Stimulated activated naive CD8-positive, alpha-beta T cell treated with anti-CD3 and anti-CD28 coated beads, Interleukin-15, Interleukin-2, amounts not matched to agents 100 U/mL and 50 U/mL, for 24 hours (primary cell): ENCODE results near the gene TCHH.
"Not testable (repeated sequence)": the region's sequence is repeated elsewhere in the genome, so short reads cannot be mapped to it uniquely, and the experiment has no call there.

ENCODE experiments used
- ATAC-seq: fragments of 150-1000 bp; cut with Tn5 transposase; one replicate; pipeline ENCODE4 v1.10.0; 2021
- DNase-seq: peaks from one replicate; pipeline ENCODE4 v3.0.0; 2021

Gene TCHH, protein sequence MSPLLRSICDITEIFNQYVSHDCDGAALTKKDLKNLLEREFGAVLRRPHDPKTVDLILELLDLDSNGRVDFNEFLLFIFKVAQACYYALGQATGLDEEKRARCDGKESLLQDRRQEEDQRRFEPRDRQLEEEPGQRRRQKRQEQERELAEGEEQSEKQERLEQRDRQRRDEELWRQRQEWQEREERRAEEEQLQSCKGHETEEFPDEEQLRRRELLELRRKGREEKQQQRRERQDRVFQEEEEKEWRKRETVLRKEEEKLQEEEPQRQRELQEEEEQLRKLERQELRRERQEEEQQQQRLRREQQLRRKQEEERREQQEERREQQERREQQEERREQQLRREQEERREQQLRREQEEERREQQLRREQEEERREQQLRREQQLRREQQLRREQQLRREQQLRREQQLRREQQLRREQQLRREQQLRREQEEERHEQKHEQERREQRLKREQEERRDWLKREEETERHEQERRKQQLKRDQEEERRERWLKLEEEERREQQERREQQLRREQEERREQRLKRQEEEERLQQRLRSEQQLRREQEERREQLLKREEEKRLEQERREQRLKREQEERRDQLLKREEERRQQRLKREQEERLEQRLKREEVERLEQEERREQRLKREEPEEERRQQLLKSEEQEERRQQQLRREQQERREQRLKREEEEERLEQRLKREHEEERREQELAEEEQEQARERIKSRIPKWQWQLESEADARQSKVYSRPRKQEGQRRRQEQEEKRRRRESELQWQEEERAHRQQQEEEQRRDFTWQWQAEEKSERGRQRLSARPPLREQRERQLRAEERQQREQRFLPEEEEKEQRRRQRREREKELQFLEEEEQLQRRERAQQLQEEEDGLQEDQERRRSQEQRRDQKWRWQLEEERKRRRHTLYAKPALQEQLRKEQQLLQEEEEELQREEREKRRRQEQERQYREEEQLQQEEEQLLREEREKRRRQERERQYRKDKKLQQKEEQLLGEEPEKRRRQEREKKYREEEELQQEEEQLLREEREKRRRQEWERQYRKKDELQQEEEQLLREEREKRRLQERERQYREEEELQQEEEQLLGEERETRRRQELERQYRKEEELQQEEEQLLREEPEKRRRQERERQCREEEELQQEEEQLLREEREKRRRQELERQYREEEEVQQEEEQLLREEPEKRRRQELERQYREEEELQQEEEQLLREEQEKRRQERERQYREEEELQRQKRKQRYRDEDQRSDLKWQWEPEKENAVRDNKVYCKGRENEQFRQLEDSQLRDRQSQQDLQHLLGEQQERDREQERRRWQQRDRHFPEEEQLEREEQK (N-terminal part only)

GRCh38 chr1:152115344-152115743 lies at the start of gene TCHH:
TSS of gene TCHH (minus strand) at chr1:152115444. CDS start at chr1:152114080, 1,364 bp downstream.
- ATAC-seq (no peak), DNase-seq (no peak)

GRCh38 chr1:152164517-152165136 lies 49.4 kb upstream of the TCHH start:
- no peak for ATAC-seq
- DNase-seq = no peak

DNA sequence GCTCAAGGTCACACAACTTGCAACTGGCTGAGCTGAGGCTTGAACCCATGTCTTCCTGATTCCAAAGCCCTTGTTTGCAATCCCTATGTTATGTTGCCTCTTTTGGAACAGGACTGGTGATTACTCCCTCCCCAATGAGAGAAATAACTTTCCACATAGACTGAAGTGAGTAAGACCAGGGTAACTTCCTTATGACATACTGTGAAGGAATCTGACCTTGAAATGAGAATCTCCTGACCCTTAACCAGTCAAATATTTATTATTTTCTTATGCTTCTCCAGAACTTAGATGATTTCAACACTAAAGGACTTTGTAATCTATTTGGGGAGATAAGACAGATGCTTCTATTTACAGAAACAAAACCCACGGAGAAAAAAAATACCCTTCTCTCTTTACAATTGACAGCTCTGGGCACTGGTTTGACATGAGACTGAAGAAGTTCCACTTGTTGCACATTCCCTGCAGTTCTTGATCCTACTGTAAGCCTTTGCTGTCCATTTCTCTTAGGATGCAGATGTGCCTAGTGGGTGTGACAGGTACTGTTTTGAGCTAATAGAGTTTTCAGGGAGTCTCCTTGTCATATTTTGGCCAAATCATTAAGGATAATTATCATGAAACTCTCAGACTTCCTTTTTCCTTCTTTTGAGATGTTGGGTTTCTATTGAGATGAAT lies 47.7 kb upstream of the TCHH start:
- ATAC-seq (no peak), DNase-seq (no peak)

DNA sequence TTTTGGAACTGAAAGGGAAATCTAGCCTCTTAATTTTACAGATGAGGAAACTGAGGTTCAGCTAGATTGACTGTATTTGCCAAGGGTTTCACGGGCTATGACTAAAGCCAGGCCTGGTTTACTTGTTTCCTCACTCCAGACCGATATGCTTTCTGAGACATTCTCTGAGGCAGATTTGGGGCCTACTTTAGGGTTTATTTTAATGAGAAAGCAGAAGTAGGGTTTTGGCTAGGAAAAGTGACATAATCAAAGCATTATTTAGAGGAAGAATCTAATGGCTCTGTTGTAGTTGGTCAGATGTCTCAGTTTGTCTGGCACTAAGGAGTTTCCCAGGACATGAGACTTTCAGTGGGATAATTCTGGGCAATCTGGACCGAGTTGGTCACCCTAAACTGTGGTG lies 45.3 kb upstream of the TCHH start:
- ATAC-seq = no peak
- no peak for DNase-seq

DNA sequence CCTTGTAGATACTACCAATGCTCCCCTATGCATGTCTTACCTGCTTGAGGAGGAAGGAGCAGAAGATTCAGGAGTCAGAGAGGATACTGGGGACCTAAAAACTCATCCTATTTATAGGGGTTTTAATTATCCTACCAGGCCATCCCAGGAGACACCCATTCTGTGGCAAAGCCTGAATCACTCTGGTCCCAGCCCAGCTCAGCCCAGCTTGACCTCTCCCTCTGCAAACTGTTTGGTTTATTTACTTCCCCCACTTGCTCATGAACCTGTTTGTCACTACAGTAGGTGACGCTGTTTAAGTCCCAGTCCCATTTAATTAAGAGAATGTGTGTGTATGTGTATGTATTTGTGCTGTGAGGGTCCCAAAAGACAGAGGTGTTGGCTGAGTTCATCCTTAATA lies 43.9 kb upstream of the TCHH start, which contains the start of gene RPTN:
Gene RPTN (minus strand): TSS at position 85 of the 400 bp plus-strand sequence. CDS start 1,339 bp downstream, outside the sequence.
- DNase-seq = no peak
- ATAC-seq = no peak

- ATAC-seq = no peak
Measured at GRCh38 chr1:152153996-152154395, 38.8 kb upstream of the TCHH start.

DNA sequence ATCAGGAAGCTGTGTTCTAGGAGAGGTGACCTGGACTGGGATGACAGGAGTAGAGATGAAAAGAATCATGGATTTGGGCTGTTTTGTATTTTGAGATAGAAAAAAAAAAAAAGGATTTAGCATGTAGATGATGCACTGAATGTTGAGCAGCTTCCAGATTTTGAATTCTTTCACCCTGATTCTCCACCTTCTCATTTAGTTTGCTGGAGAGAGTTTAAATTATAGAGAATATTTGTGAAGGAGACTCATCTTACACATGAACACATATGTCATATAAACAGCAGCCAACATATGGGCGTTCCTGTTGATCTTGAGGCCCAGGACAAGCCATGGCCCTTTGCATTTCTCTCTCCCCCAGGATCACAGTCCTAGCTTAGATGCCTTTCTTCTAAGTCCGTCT lies 36.4 kb upstream of the TCHH start:
- ATAC-seq (no peak), DNase-seq (no peak)

More at GRCh38 chr1:152153996-152154395, 38.8 kb upstream of the TCHH start:
- DNase-seq = no peak

DNA sequence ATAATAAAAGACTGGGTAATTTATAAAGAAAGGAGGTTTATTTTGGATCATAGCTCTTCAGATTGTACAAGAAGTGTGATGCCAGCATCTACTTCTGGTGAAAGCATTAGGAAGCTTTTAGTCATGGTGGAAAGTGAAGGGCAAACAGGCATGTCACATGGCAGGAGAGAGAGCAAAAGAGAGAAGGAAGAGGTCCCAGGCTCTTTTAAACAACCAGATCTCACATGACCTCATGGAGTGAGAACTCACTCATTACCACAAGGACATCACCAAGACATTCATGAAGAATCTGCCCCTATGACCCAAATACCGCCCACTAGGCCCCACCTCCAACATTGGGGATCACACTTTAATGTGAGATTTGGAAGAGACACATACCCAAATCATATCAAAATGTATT lies 33.7 kb upstream of the TCHH start:
- no peak for ATAC-seq

GRCh38 chr1:152148051-152148450 lies 32.8 kb upstream of the TCHH start:
- DNase-seq (no peak), ATAC-seq (no peak)

More for the DNA sequence above, 33.7 kb upstream of the TCHH start:
- no peak for DNase-seq

DNA sequence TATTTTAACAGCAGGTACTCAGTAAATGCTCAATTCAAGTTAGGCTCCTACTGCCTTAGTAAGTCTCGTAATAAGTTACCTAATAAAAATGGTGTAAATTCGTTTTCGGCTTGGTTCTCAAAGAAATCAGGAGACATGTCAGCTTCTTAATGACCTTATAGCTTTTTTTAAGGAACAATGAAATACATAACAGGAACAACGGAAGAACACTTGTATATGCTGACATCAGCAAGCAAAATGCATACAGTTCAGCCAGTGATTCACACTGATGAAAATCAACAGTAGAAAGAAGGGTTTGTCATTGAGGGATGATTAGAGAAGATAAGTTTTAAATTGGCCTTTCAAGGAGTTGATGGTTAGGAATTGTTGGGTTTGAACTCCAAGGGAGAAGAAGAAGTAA lies 30.5 kb upstream of the TCHH start:
- no peak for ATAC-seq
- no peak for DNase-seq

GRCh38 chr1:152144674-152145183 lies 29.5 kb upstream of the TCHH start:
- DNase-seq, ATAC-seq: not testable (repeated sequence)

- ATAC-seq (peak; percentile 96), DNase-seq (peak; percentile 12)
Measured at GRCh38 chr1:152143150-152143887, 28.1 kb upstream of the TCHH start.

DNA sequence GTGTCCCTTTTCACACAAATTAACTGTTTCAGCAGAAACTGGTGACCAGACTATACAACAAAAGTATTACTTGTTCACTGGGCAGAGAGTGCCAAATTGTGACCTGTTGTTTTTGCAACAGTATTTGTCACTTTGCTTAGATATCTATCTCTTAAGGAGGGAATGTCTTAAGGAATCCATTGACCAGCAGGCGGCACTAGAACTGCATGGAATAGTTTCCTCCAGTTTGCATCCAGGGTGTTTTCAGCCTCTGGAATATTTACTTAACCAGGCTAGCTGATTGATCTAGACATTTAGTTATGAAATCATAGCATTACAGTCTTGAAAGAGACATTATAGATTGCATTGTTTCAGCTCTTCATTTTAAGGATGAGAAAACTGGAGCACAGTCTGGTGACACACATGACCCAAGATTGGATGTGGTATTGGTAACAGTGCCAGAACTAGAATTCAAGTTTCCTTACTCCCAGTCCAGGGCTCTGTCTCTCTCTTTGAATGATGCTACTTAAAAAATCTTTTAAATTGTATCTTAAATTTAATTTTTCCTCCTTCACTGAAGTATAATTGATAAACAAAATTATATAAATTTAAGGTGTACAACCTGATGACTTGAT lies 26.8 kb upstream of the TCHH start:
- no peak for ATAC-seq
- DNase-seq = peak; percentile 41

- no peak for ATAC-seq
- no peak for DNase-seq
Measured at GRCh38 chr1:152137215-152137614, 22.0 kb upstream of the TCHH start.

- DNase-seq = no peak
- no peak for ATAC-seq
Measured at GRCh38 chr1:152130186-152130585, 14.9 kb upstream of the TCHH start.

GRCh38 chr1:152127673-152128072 lies 12.4 kb upstream of the TCHH start:
- no peak for ATAC-seq

GRCh38 chr1:152125834-152126443 lies 10.7 kb upstream of the TCHH start:
- DNase-seq (no peak), ATAC-seq (no peak)

More at GRCh38 chr1:152127673-152128072, 12.4 kb upstream of the TCHH start:
- DNase-seq = no peak

- ATAC-seq = no peak
- DNase-seq = no peak
Measured at GRCh38 chr1:152118915-152119314, 3.7 kb upstream of the TCHH start.

- ATAC-seq (no peak), DNase-seq (no peak)
Measured at GRCh38 chr1:152112885-152113432, 2.3 kb downstream of the TCHH start.
